Germinal center (tissue), 1 donor: ENCODE measurements around the gene SPATA12.

Experiments
- DNase-seq: peaks from one replicate; pipeline ENCODE4 v3.0.0; 2012; ENCODE audit warnings: mixed read lengths, low spot score

The SPATA12 gene

GRCh38 chr3:57053122-57053521 is 7.3 kb upstream of the SPATA12 start:
- DNase-seq = no peak

GRCh38 chr3:57057351-57057750 is 3.1 kb upstream of the SPATA12 start:
- no peak for DNase-seq

- DNase-seq = no peak
Measured at GRCh38 chr3:57059411-57059810, 1.1 kb upstream of the SPATA12 start.

DNA sequence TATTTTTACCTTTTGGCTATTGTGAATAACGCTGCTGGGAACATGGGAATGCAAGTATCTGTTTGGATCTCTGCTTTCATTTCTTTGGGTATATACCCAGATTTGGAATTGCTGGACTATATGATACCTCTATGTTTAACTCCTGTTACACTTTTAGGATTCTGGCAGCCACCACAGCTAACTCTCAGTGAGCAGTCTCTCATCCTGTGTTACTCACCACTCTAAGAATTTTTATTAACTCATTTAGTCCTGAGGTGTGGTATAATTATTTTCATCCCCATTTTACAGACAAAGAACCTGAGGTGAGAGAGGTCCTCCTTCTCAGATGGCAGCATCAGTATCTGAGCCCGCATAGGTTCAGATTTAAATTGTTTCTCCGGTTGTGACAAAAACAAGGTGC is 1.1 kb downstream of the SPATA12 start:
- DNase-seq = no peak

DNA sequence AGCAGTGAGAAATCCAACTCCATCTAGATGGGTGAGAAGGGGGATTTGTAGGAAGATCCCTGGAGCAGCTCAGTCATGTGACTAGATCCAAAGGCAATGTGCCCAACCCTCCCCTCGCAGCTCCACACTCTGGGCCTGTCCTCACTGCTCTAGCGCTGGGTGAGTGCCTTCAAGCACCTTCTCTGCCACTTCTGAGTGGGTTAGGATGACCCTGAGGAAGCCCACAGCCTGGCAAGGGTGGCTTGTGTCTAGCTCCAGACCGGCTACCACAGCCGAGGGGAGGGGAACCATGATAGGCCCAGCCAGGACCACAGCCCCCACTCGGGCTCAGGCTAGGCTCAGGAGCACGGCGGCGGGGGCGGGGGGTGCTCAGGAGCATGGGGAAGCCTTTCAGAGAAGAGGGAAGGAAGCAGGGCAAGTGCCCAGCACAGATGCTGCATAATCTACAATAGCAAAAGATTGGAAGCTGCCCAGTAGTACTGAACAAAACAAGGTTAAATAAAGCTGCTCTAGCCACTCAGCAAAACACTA is 1.7 kb downstream of the SPATA12 start:
- no peak for DNase-seq

GRCh38 chr3:57063032-57063431 is 2.6 kb downstream of the SPATA12 start:
- DNase-seq = no peak

DNA sequence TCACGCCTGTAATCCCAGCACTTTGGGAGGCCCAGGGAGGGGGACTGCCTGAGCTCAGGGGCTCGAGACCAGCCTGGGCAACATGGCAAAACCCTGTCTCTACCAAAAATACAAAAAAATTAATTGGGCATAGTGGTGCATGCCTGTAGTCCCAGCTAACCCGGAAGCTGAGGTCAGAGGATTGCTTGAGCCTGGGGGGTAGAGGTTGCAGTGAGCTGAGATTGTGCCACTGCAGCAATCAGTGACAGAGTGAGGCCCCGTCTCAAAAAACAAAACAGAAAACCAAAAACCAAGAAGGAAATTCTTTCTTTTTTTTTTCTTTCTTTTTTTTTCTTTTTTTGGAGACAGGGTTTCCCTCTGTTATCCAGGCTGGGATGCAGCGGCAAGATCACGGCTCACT is 3.5 kb downstream of the SPATA12 start:
- DNase-seq = no peak

DNA sequence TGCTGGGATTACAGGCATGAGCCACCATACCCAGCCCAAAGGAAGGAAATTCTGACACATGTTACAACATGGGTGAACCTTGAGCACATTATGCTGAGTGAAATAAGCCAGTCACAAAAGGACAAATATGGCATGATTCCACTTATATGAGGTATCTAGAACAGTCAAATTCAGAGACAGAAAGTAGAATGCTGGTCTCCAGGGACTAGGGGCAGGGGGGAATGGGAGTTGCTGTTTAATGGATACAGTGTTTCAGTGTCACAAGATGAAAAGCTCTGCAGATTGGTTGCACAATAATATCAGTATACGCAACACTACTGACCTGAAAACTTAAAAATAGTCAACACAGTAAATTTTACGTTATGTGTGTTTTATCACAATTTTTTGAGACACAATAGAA is 4.1 kb downstream of the SPATA12 start:
- no peak for DNase-seq

DNA sequence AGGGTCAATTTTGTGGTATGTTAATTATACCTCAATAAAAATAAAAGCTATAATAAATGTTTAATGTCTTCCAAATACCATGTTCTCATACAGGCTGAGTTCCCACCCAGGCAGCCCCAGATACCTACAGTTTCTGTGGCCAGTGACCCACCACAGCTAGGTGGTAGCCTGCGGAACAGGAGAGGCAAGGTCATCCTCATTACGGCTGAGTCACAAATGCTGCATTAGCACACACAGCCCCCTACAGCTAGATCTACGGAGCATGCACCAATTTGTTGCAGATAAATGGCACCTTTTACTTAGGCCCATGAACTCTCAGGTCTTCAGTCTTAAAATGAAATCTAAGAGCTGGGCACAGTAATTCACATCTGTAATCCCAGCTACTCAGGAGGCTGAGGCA is 5.1 kb downstream of the SPATA12 start:
- no peak for DNase-seq

GRCh38 chr3:57066471-57066870 is 6.0 kb downstream of the SPATA12 start:
- no peak for DNase-seq

- peak; percentile 84 for DNase-seq
Measured at GRCh38 chr3:57068437-57069089, 8.1 kb downstream of the SPATA12 start.

GRCh38 chr3:57069503-57069902 is 9.0 kb downstream of the SPATA12 start:
- no peak for DNase-seq

DNA sequence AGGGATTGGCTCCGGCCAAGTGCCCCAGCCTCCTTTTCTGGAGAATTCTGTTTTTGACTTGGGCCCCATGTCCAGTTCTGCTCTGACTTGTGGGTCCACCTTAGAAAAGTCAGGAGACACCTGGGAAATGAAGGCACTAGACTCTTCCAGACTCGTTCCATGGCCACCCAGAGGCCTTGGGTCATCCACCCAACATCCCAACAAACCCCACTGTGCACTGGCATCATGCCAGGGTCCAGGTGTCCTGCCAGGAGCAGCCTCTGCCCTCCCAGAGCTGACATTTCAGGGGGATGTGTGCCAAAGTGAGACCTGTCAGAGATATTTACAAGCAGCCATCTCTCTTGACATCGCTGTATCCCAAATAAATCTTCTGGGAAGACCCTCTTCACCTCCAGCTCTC is 13.2 kb downstream of the SPATA12 start:
- no peak for DNase-seq

GRCh38 chr3:57074135-57074534 is 13.7 kb downstream of the SPATA12 start:
- DNase-seq = no peak

GRCh38 chr3:57076422-57076951 is 16.0 kb downstream of the SPATA12 start:
- no peak for DNase-seq

DNA sequence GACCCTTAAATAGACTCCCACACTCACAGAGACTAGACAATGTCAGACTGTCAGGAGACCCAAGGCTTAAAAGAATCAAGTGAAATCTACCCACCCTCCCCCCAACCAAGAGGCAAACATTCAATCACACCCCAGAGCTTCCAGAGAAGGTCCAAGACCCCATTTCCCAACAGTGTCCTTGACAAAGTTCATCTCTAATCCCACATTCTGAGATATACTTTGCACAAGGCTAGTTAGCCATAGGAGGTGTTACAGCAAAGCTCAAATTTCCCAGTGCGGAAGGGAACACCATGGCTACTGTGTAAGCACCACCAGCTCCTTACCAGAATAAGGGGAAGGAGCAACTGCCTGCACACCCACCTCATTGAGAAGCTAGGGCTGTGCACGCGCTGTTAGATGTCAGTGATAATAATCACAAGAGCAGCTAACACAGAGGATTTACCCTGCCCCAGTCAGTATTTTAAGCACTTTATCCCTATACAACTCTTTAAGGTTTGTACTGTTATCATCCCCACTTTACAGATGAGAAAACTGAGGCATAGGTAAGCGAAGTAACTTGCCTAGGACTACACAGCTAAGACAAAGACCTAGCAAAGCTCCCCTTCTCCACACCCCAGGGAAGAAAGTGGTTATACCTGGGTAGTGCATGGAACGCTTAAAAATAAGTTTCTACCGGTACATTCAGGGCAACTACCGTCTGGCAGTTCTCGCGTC is 17.3 kb downstream of the SPATA12 start:
- DNase-seq = no peak

DNA sequence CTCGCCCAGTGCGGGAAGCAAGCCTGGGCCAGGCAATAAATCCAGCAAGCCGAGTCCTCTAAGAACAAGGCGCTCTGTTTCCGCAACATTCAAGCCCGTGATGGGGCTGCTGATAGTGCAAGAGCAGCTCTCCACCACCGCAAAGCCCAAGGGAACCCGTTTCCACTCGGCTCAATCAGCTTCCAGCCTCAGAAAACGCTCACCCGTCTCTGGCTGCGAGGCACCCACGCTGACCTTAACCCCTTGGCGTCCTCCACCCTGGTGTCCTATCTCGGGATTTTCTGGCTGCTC is 17.8 kb downstream of the SPATA12 start:
- peak; percentile 59 for DNase-seq

DNA sequence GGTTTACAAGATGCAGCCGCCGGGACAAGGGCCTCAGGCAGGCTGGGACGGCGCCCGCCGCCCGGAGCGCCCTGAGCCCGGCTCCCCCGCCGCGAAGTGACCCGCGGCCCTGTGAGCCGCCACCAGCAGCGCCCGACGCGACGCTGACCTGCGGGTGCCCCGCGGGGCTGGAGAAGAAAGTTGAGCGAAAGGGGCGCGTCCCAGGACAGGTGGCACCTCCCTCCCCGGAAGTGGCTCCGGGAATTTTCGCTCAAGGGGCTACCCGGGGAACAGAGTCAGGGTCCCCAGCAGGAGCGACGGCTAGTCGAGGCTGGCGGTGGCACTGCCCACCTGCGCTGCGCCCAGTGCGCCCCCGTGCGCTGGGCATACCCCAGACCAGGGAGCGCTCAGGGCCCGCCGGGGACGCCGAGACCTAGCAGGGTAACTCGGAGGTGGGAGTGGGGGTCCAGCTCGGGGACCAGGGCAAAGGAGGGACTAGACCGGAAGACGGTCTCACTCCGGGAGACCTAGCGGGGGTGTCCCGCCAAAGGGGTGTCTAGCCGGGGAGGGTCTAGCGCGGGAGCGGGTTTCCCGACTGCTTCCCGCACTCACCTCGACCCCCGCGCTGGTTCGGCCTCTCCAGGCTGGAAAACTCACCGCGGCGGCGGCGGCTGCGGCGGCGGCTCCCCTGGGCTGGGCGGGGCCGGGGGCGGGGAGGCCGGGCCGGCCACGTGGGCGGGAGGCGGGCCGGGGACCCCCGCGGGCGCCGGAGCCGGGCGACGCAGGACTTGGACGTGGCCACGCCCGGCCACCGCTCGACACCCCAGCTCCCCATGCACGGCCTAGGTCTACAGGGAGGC is 18.4 kb downstream of the SPATA12 start:
- peak; percentile 35 for DNase-seq

- no peak for DNase-seq
Measured at GRCh38 chr3:57079474-57079831, 19.0 kb downstream of the SPATA12 start.

DNA sequence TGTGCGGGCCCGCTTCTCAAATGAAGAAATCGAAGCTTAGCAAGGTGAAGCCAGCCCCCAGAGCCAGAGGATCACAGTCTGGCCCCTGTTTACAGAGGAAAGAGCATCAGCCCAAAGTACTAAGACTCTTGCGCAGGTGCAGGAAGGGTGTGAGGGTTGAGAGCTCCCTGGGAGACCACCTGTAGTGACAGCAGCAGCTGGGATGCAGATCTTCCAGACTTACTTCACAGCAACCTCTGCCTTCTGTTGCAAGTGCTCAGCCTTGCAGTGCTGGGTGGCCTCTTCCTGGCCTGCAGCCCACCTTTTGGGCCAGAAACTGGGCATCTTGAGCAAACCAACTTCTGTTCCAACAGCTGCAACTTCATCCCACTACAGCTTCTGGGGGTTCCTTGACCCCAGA is 19.7 kb downstream of the SPATA12 start:
- DNase-seq = no peak

- DNase-seq = no peak
Measured at GRCh38 chr3:57081173-57081572, 20.7 kb downstream of the SPATA12 start.

DNA sequence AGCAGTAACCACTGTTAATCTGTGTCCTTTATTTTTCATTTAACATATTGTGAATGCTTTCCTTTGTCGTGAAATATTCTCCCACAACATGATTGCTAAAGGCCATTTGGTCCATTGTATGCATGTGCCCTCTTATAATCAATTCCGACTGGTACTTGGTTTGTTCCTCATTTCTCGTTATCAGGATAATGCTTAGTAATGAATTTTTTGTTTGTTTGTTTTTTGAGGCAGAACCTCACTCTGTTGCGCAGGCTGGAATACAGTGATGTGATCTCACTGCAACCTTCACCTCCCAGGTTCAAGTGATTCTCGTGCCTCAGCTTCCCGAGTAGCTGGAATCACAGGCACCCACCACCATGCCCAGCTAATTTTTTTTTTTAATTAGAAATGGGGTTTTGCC is 22.0 kb downstream of the SPATA12 start:
- DNase-seq = no peak
